Esophagus squamous epithelium (tissue), 4 donors: ENCODE results near the gene TEX2.

ENCODE experiments used
- POLR2A ChIP-seq, 4 donors: fragments of 450-650 bp; IDR thresholded peaks; one replicate each; pipeline ENCODE4 v1.6.1; 2017; ENCODE audit warnings: antibody characterized with exemption in 4 of 4, mild to moderate bottlenecking in 4 of 4, moderate library complexity in 3 of 4
- TF ChIP-seq, protein P1 (sequence below), 6 experiments: fragments of 450-650 bp in 4 of 6; fragments of 200-600 bp in 2 of 6; sonication (generic) in 2 of 6; IDR thresholded peaks; one replicate each; pipeline ENCODE4 v1.5.1; 2016 to 2019; ENCODE audit warnings: antibody characterized with exemption in 6 of 6, mild to moderate bottlenecking in 4 of 6, moderate library complexity in 4 of 6

DNA sequence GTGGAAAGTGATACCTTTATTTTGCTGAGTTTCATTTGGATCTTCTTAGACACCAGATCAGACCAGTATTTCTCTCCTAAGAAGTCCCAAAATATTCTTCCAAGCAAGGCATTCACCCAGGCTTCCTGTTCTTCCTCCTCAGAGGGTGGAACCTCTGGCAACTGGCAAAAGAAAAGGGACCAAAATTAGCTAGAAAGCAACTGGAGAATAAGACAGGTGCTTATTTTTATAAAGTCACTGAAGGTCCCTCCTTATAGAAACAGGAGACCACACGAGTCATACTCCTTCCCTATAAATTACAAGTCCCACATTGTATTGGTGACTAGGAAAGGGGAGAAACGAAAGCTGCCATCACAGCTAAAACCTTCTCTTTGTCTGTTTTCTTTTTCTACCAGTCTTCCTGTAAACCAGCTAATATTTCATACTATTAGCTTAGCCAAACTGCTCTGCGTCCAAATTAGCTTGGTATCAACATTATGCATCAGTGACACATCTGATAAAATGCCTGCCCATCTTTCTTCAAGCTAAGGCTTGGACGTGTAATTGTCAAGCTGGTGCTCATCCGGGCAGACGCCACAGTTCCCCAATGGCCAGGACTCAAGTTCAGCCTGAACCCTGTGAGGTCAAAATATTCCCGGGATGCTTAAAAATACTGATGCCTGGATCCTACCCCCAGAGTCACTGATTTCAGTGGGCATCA is 85.6 kb downstream of the TEX2 start:
- TF ChIP-seq, protein P1, sequence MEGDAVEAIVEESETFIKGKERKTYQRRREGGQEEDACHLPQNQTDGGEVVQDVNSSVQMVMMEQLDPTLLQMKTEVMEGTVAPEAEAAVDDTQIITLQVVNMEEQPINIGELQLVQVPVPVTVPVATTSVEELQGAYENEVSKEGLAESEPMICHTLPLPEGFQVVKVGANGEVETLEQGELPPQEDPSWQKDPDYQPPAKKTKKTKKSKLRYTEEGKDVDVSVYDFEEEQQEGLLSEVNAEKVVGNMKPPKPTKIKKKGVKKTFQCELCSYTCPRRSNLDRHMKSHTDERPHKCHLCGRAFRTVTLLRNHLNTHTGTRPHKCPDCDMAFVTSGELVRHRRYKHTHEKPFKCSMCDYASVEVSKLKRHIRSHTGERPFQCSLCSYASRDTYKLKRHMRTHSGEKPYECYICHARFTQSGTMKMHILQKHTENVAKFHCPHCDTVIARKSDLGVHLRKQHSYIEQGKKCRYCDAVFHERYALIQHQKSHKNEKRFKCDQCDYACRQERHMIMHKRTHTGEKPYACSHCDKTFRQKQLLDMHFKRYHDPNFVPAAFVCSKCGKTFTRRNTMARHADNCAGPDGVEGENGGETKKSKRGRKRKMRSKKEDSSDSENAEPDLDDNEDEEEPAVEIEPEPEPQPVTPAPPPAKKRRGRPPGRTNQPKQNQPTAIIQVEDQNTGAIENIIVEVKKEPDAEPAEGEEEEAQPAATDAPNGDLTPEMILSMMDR (IDR thresholded peaks at IDR 0.05): no peak
- TF ChIP-seq POLR2A (IDR thresholded peaks at IDR 0.05): no peak
